Measurements from ENCODE around the gene BCL11B.
A peak's percentile ranks its signal among the peaks of the same experiment; 100 is the strongest.

The BCL11B gene

GRCh38 chr14:99241325-99242010 lies 30.5 kb downstream of the BCL11B start:
- H3K9me3 ChIP-seq (ENCODE audit: control insufficient read depth in 5 of 5, low read length in 5 of 5) = peaks cover 0 to 3% (median 1%) of the 10 kb centered on the region in 5 donors
- H3K9ac ChIP-seq (ENCODE audit: low read length in 5 of 5) = no peak overlapping the region
- no peak overlapping the region for H3K27ac ChIP-seq (ENCODE audit: low read depth, low read length)
- H3K27me3 ChIP-seq (ENCODE audit: control insufficient read depth in 5 of 5, insufficient read depth in 4 of 5, low read length in 5 of 5) = peaks cover 0 to 29% (median 20%) of the 10 kb centered on the region in 5 donors
- H3K4me1 ChIP-seq (ENCODE audit: control insufficient read depth in 5 of 5, insufficient read depth in 5 of 5, low read length in 5 of 5) = peaks cover 0 to 7% (median 2%) of the 10 kb centered on the region in 5 donors
- H3K36me3 ChIP-seq (ENCODE audit: control insufficient read depth in 5 of 5, insufficient read depth in 5 of 5, low read length in 5 of 5) = no peaks in the 10 kb centered on the region
- no peak overlapping the region for H3K4me3 ChIP-seq (ENCODE audit: low read depth in 1 of 5, low read length in 5 of 5)

GRCh38 chr14:99240627-99241324 lies 31.2 kb downstream of the BCL11B start:
- H3K4me1 ChIP-seq (ENCODE audit: control insufficient read depth in 5 of 5, insufficient read depth in 5 of 5, low read length in 5 of 5) = no peaks in the 10 kb centered on the region
- peaks cover 0 to 24% (median 16%) of the 10 kb centered on the region in 5 donors for H3K27me3 ChIP-seq (ENCODE audit: control insufficient read depth in 5 of 5, insufficient read depth in 4 of 5, low read length in 5 of 5)
- H3K9ac ChIP-seq (ENCODE audit: low read length in 5 of 5) = no peak overlapping the region
- H3K27ac ChIP-seq (ENCODE audit: low read depth, low read length) = no peak overlapping the region
- no peaks in the 10 kb centered on the region for H3K36me3 ChIP-seq (ENCODE audit: control insufficient read depth in 5 of 5, insufficient read depth in 5 of 5, low read length in 5 of 5)
- no peak overlapping the region for H3K4me3 ChIP-seq (ENCODE audit: low read depth in 1 of 5, low read length in 5 of 5)
- H3K9me3 ChIP-seq (ENCODE audit: control insufficient read depth in 5 of 5, low read length in 5 of 5) = peaks cover 0 to 8% (median 5%) of the 10 kb centered on the region in 5 donors

GRCh38 chr14:99239661-99240092 lies 32.3 kb downstream of the BCL11B start:
- Histone ChIP-seq H3K36me3 (ENCODE audit: control insufficient read depth in 5 of 5, insufficient read depth in 5 of 5, low read length in 5 of 5) (no peaks in the 10 kb centered on the region), H3K9ac (ENCODE audit: low read length in 5 of 5) (no peak overlapping the region), H3K4me3 (ENCODE audit: low read depth in 1 of 5, low read length in 5 of 5) (no peak overlapping the region), H3K4me1 (ENCODE audit: control insufficient read depth in 5 of 5, insufficient read depth in 5 of 5, low read length in 5 of 5) (no peaks in the 10 kb centered on the region), H3K9me3 (ENCODE audit: control insufficient read depth in 5 of 5, low read length in 5 of 5) (peaks cover 3 to 18% (median 13%) of the 10 kb centered on the region in 5 donors), H3K27ac (ENCODE audit: low read depth, low read length) (no peak overlapping the region), H3K27me3 (ENCODE audit: control insufficient read depth in 5 of 5, insufficient read depth in 4 of 5, low read length in 5 of 5) (peaks cover 0 to 19% (median 12%) of the 10 kb centered on the region in 5 donors)

GRCh38 chr14:99238216-99238615 lies 33.8 kb downstream of the BCL11B start:
- Histone ChIP-seq H3K27me3 (ENCODE audit: control insufficient read depth in 5 of 5, insufficient read depth in 4 of 5, low read length in 5 of 5) (peaks cover 3 to 29% (median 6%) of the 10 kb centered on the region in 5 donors), H3K9ac (ENCODE audit: low read length in 5 of 5) (no peak overlapping the region), H3K4me1 (ENCODE audit: control insufficient read depth in 5 of 5, insufficient read depth in 5 of 5, low read length in 5 of 5) (no peaks in the 10 kb centered on the region), H3K27ac (ENCODE audit: low read depth, low read length) (no peak overlapping the region), H3K4me3 (ENCODE audit: low read depth in 1 of 5, low read length in 5 of 5) (no peak overlapping the region), H3K9me3 (ENCODE audit: control insufficient read depth in 5 of 5, low read length in 5 of 5) (peaks cover 3 to 26% (median 21%) of the 10 kb centered on the region in 5 donors), H3K36me3 (ENCODE audit: control insufficient read depth in 5 of 5, insufficient read depth in 5 of 5, low read length in 5 of 5) (no peaks in the 10 kb centered on the region)

GRCh38 chr14:99237288-99237687 lies 34.7 kb downstream of the BCL11B start:
- peaks cover 0 to 2% (median 0%) of the 10 kb centered on the region in 5 donors for H3K4me1 ChIP-seq (ENCODE audit: control insufficient read depth in 5 of 5, insufficient read depth in 5 of 5, low read length in 5 of 5)
- H3K4me3 ChIP-seq (ENCODE audit: low read depth in 1 of 5, low read length in 5 of 5) = no peak overlapping the region
- no peaks in the 10 kb centered on the region for H3K36me3 ChIP-seq (ENCODE audit: control insufficient read depth in 5 of 5, insufficient read depth in 5 of 5, low read length in 5 of 5)
- no peak overlapping the region for H3K9ac ChIP-seq (ENCODE audit: low read length in 5 of 5)
- no peak overlapping the region for H3K27ac ChIP-seq (ENCODE audit: low read depth, low read length)
- peaks cover 3 to 26% (median 21%) of the 10 kb centered on the region in 5 donors for H3K9me3 ChIP-seq (ENCODE audit: control insufficient read depth in 5 of 5, low read length in 5 of 5)
- peaks cover 5 to 34% (median 13%) of the 10 kb centered on the region in 5 donors for H3K27me3 ChIP-seq (ENCODE audit: control insufficient read depth in 5 of 5, insufficient read depth in 4 of 5, low read length in 5 of 5)

- H3K36me3 ChIP-seq (ENCODE audit: control insufficient read depth in 5 of 5, insufficient read depth in 5 of 5, low read length in 5 of 5) = no peaks in the 10 kb centered on the region
- H3K9me3 ChIP-seq (ENCODE audit: control insufficient read depth in 5 of 5, low read length in 5 of 5) = peaks cover 3 to 26% (median 21%) of the 10 kb centered on the region in 5 donors
- peaks cover 0 to 7% (median 0%) of the 10 kb centered on the region in 5 donors for H3K4me1 ChIP-seq (ENCODE audit: control insufficient read depth in 5 of 5, insufficient read depth in 5 of 5, low read length in 5 of 5)
- no peak overlapping the region for H3K4me3 ChIP-seq (ENCODE audit: low read depth in 1 of 5, low read length in 5 of 5)
- H3K27ac ChIP-seq (ENCODE audit: low read depth, low read length) = no peak overlapping the region
- peaks cover 9 to 37% (median 19%) of the 10 kb centered on the region in 5 donors for H3K27me3 ChIP-seq (ENCODE audit: control insufficient read depth in 5 of 5, insufficient read depth in 4 of 5, low read length in 5 of 5)
- no peak overlapping the region for H3K9ac ChIP-seq (ENCODE audit: low read length in 5 of 5)
Observed at GRCh38 chr14:99236386-99237138, 35.4 kb downstream of the BCL11B start.

- Histone ChIP-seq H3K4me3 (ENCODE audit: low read depth in 1 of 5, low read length in 5 of 5) (no peak overlapping the region), H3K9me3 (ENCODE audit: control insufficient read depth in 5 of 5, low read length in 5 of 5) (peaks cover 3 to 26% (median 21%) of the 10 kb centered on the region in 5 donors), H3K27ac (ENCODE audit: low read depth, low read length) (no peak overlapping the region), H3K4me1 (ENCODE audit: control insufficient read depth in 5 of 5, insufficient read depth in 5 of 5, low read length in 5 of 5) (peaks cover 0 to 7% (median 0%) of the 10 kb centered on the region in 5 donors), H3K27me3 (ENCODE audit: control insufficient read depth in 5 of 5, insufficient read depth in 4 of 5, low read length in 5 of 5) (peaks cover 9 to 35% (median 25%) of the 10 kb centered on the region in 5 donors), H3K36me3 (ENCODE audit: control insufficient read depth in 5 of 5, insufficient read depth in 5 of 5, low read length in 5 of 5) (no peaks in the 10 kb centered on the region), H3K9ac (ENCODE audit: low read length in 5 of 5) (no peak overlapping the region)
Observed at GRCh38 chr14:99235582-99236320, 36.2 kb downstream of the BCL11B start.

GRCh38 chr14:99234961-99235571 lies 36.9 kb downstream of the BCL11B start:
- peak overlapping the region in 1 of 5 donors; percentile 8 for H3K4me3 ChIP-seq (ENCODE audit: low read depth in 1 of 5, low read length in 5 of 5)
- peaks cover 3 to 26% (median 21%) of the 10 kb centered on the region in 5 donors for H3K9me3 ChIP-seq (ENCODE audit: control insufficient read depth in 5 of 5, low read length in 5 of 5)
- peaks cover 0 to 7% (median 0%) of the 10 kb centered on the region in 5 donors for H3K4me1 ChIP-seq (ENCODE audit: control insufficient read depth in 5 of 5, insufficient read depth in 5 of 5, low read length in 5 of 5)
- no peak overlapping the region for H3K27ac ChIP-seq (ENCODE audit: low read depth, low read length)
- no peak overlapping the region for H3K9ac ChIP-seq (ENCODE audit: low read length in 5 of 5)
- H3K27me3 ChIP-seq (ENCODE audit: control insufficient read depth in 5 of 5, insufficient read depth in 4 of 5, low read length in 5 of 5) = peaks cover 9 to 31% (median 25%) of the 10 kb centered on the region in 5 donors
- no peaks in the 10 kb centered on the region for H3K36me3 ChIP-seq (ENCODE audit: control insufficient read depth in 5 of 5, insufficient read depth in 5 of 5, low read length in 5 of 5)

- H3K4me3 ChIP-seq (ENCODE audit: low read depth in 1 of 5, low read length in 5 of 5) = no peak overlapping the region
- peaks cover 9 to 35% (median 25%) of the 10 kb centered on the region in 5 donors for H3K27me3 ChIP-seq (ENCODE audit: control insufficient read depth in 5 of 5, insufficient read depth in 4 of 5, low read length in 5 of 5)
- peaks cover 3 to 26% (median 21%) of the 10 kb centered on the region in 5 donors for H3K9me3 ChIP-seq (ENCODE audit: control insufficient read depth in 5 of 5, low read length in 5 of 5)
- no peaks in the 10 kb centered on the region for H3K36me3 ChIP-seq (ENCODE audit: control insufficient read depth in 5 of 5, insufficient read depth in 5 of 5, low read length in 5 of 5)
- no peak overlapping the region for H3K9ac ChIP-seq (ENCODE audit: low read length in 5 of 5)
- peaks cover 0 to 7% (median 3%) of the 10 kb centered on the region in 5 donors for H3K4me1 ChIP-seq (ENCODE audit: control insufficient read depth in 5 of 5, insufficient read depth in 5 of 5, low read length in 5 of 5)
- no peak overlapping the region for H3K27ac ChIP-seq (ENCODE audit: low read depth, low read length)
Observed at GRCh38 chr14:99234355-99234754, 37.6 kb downstream of the BCL11B start.

All from subcutaneous abdominal adipose tissue (tissue), 5 donors.